HFF-Myc (cell line): Measurements from ENCODE around the gene C6orf15.
A peak's percentile ranks its signal among the peaks of the same experiment; 100 is the strongest.

Experiments used
- DNase-seq: peaks from one replicate; pipeline ENCODE4 v3.0.0-alpha.2; 2011; ENCODE audit warnings: low read depth; ENCODE audit errors: extremely low read depth
- H3K4me3 ChIP-seq: replicated peaks from 2 replicates; pipeline ENCODE4 v1.5.1; 2011; ENCODE audit warnings: low read depth, mild to moderate bottlenecking, control low read depth, low read length
- TF ChIP-seq, protein P1 (sequence below): IDR thresholded peaks from 2 replicates; pipeline ENCODE4 v1.5.1; 2012; ENCODE audit warnings: mild to moderate bottlenecking, low read depth, low read length, control low read depth; ENCODE audit errors: missing control alignments

The C6orf15 gene

DNA sequence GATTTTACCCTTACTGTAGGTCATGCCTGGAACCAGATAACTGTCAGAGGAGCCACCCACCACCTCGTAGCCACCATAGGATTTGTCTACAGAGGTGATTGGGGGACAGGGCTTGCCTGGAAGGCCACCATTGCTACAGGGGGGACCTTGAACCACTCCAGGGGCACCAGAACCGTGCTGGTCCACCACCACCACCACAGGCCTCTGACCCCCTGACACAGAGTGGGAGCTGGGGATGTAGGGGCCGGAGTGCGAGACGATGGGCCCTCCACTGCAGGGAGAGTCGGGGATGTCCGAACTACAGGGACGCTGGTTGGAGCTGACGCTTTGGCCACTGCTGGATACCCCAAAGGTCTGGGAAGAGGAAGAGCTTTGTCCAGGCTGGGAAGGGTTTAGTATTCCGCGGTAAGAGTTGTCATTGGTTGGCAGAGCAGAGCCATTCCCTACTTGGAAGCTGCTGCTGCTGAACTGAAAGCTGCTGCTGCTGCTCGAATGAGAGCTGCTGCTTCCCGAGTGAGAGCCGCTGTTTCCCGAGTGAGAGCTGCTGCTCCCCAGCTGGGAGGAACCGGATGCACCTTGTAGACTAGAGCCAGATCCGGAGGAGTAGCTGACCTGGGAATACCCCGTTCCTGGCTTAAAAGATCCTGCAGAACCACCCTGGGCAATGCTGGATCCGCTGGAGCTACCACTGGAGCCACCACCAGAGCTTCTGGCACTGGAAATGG lies 4.4 kb upstream of the C6orf15 start:
- TF ChIP-seq, protein P1, sequence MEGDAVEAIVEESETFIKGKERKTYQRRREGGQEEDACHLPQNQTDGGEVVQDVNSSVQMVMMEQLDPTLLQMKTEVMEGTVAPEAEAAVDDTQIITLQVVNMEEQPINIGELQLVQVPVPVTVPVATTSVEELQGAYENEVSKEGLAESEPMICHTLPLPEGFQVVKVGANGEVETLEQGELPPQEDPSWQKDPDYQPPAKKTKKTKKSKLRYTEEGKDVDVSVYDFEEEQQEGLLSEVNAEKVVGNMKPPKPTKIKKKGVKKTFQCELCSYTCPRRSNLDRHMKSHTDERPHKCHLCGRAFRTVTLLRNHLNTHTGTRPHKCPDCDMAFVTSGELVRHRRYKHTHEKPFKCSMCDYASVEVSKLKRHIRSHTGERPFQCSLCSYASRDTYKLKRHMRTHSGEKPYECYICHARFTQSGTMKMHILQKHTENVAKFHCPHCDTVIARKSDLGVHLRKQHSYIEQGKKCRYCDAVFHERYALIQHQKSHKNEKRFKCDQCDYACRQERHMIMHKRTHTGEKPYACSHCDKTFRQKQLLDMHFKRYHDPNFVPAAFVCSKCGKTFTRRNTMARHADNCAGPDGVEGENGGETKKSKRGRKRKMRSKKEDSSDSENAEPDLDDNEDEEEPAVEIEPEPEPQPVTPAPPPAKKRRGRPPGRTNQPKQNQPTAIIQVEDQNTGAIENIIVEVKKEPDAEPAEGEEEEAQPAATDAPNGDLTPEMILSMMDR: no peak
- no peak overlapping the region for H3K4me3 ChIP-seq
- DNase-seq: no peak

- DNase-seq: no peak
- no peak overlapping the region for H3K4me3 ChIP-seq
- TF ChIP-seq, protein P1: no peak
Measured at GRCh38 chr6:31115941-31116560, 3.7 kb upstream of the C6orf15 start.

DNA sequence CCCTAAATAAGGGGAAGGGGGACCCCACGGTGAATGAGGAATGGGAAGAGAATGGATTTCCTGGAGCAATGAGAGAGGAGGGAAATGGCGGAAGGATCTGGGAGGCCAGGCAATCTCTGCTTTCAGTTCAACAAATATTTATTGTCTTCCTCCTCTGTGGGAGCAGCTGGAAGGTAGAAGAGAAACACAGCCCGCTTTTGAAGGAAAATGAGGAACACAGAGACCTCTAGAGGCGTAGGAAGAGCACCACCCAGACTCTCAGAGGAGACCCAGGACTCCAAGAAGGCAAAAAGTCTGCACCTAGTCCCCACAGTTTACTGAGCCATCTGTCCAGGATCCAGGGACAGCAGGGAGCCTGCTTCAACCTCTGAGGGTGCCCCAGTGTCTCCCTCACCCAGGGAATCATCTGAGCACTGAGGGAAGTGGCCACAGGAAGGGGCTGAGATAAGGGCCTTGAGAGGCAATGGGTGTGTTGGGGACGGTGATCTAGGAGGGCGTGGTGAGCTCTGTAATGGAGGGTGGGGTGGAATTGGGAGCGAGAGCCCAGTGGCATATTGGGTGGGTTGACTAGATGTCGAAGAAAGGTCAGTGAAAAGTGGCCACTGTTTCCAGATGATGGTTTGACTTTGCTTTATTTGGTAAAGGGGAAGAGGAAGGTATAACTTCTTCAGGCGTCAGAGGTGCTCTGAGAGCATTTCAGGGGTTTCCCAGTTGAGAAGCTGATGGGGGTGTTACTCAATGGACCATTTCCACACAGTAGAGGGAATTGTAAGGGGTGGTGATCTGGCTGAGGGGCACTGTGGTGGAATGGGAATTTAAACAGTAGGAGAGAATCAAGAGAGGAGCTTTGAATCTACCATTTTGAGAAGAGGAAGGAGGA lies 2.8 kb upstream of the C6orf15 start:
- H3K4me3 ChIP-seq: peak overlapping the region; percentile 1; the same call in 1 of the 2 replicates
- TF ChIP-seq, protein P1: peak; percentile 27
- DNase-seq: no peak

GRCh38 chr6:31114541-31114878 lies 2.1 kb upstream of the C6orf15 start, which contains the start of gene PSORS1C1:
Gene PSORS1C1, plus strand, starts transcription at chr6:31114800. Its CDS starts 14,833 bp downstream, at chr6:31129633.
- TF ChIP-seq, protein P1: no peak
- peak within 1 kb of the TSS; percentile 1; the same call in 1 of the 2 replicates for H3K4me3 ChIP-seq
- peak; percentile 75 for DNase-seq

DNA sequence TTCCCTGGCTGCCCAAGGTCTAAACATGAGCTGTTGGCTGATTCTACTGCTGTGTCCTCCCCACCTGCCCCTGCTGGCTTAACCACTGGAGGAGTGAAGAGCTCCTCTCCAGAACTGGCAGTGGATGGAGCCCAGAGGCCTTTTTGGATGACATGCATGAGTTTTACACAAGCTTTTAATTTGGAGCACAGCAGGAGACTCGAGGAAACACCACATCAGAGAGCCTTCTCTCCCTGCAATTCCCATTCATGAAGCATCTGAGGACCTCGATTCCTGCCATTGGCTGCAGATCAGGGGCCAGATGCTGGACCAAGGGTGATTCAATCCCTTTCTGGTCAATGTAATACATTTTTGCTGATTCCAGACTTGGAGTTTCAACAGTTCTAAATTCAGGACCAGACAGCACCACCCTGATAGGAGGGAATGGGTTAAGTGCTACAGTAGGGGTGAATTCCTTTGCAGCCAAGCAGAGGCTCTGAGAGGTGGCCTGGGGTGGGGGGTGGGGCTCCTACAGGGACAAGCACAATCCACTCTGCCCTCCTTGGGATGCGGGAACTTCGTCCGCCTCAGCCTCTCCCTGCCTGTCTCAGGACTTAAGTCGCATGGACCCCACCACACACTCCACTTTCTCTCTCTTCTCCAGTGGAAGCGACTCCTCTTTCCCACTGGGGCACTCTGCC lies 1.6 kb upstream of the C6orf15 start:
- DNase-seq: no peak
- TF ChIP-seq, protein P1: no peak
- H3K4me3 ChIP-seq: no peak overlapping the region

DNA sequence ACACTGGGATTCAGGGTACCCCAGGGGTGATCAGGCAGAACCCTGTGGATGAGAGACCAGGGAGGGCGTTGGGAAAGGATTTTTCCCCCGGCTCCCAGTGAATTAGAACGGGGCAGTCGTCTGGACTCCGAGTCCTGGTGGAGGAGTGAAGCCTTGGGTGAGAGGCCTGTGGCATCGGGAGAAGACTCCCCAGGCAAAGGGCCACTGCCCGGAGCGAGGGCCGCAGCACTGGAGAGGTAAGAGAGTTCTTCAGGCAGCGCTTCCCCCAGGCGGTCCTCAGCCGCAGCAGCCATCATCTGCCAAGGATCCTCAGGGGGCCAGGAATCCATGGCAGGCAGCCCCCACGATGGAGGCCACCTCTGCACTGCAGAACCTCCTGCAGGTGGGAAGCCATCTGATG lies 663 bp downstream of the C6orf15 start:
- DNase-seq: no peak
- TF ChIP-seq, protein P1: no peak
- H3K4me3 ChIP-seq: no peak overlapping the region
